HepG2 (cell line): ENCODE measurements around the gene PLXND1. TPM values are rescaled to one million over a fixed set of nuclear protein-coding genes. Genes with fewer than 3 reads are reported as not detected.

Experiments
- ATM ChIP-seq: fragments of 450-650 bp; IDR thresholded peaks from 2 replicates; pipeline ENCODE4 v1.7.1; 2017; ENCODE audit warnings: mild to moderate bottlenecking, borderline replicate concordance
- GATAD2A ChIP-seq: IDR thresholded peaks from 2 replicates; pipeline ENCODE4 v1.6.1; 2016
- ISL2 ChIP-seq: sonication (generic); formaldehyde crosslinking; IDR thresholded peaks from 2 replicates; pipeline ENCODE4 v1.5.0; 2020; ENCODE audit warnings: missing genetic modification reagents
- JARID2 ChIP-seq: sonication (generic); formaldehyde crosslinking; IDR thresholded peaks from 2 replicates; pipeline ENCODE4 v1.8.1; 2023; ENCODE audit warnings: missing genetic modification reagents, inconsistent platforms; ENCODE audit not compliant: insufficient replicate concordance
- PHF21A ChIP-seq: sonication (generic); formaldehyde crosslinking; IDR thresholded peaks from 2 replicates; pipeline ENCODE4 v1.5.0; 2020; ENCODE audit warnings: mild to moderate bottlenecking, missing genetic modification reagents
- POLR2A ChIP-seq, 2 experiments: IDR thresholded peaks; 2 replicates each; pipeline ENCODE4 v1.6.1; 2011; ENCODE audit warnings: low read depth in 2 of 2, low read length in 2 of 2, mild to moderate bottlenecking in 1 of 2, moderate library complexity in 1 of 2; ENCODE audit not compliant: insufficient read depth in 1 of 2
- PTBP1 ChIP-seq: fragments of 200-400 bp; formaldehyde crosslinking; IDR thresholded peaks from 2 replicates; pipeline ENCODE4 v1.6.1; 2018; ENCODE audit warnings: low read length, low read depth; ENCODE audit not compliant: poor library complexity, severe bottlenecking
- SYNCRIP ChIP-seq: fragments of 200-400 bp; formaldehyde crosslinking; IDR thresholded peaks from 2 replicates; pipeline ENCODE4 v1.6.1; 2018; ENCODE audit warnings: mild to moderate bottlenecking, low read depth, low read length; ENCODE audit not compliant: insufficient read depth
- TSC22D2 ChIP-seq: sonication (generic); formaldehyde crosslinking; IDR thresholded peaks from 2 replicates; pipeline ENCODE4 v1.5.1; 2020; ENCODE audit warnings: missing genetic modification reagents, mild to moderate bottlenecking, borderline replicate concordance
- ZBTB1 ChIP-seq: sonication (generic); formaldehyde crosslinking; IDR thresholded peaks from 2 replicates; pipeline ENCODE4 v1.4.0; 2020; ENCODE audit warnings: missing genetic modification reagents, borderline replicate concordance
- ZNF121 ChIP-seq: sonication (generic); formaldehyde crosslinking; IDR thresholded peaks from 2 replicates; pipeline ENCODE4 v1.5.0; 2020; ENCODE audit warnings: mild to moderate bottlenecking, missing genetic modification reagents
- ZNF224 ChIP-seq: sonication (generic); formaldehyde crosslinking; IDR thresholded peaks from 2 replicates; pipeline ENCODE4 v1.5.0; 2020; ENCODE audit warnings: mild to moderate bottlenecking, missing genetic modification reagents
- ZNF235 ChIP-seq: sonication (generic); formaldehyde crosslinking; IDR thresholded peaks from 2 replicates; pipeline ENCODE4 v1.8.1; 2023; ENCODE audit warnings: mild to moderate bottlenecking, missing genetic modification reagents, borderline replicate concordance
- ZNF432 ChIP-seq: sonication (generic); formaldehyde crosslinking; IDR thresholded peaks from 2 replicates; pipeline ENCODE4 v1.5.0; 2020; ENCODE audit warnings: missing genetic modification reagents, mild to moderate bottlenecking, borderline replicate concordance
- ZNF567 ChIP-seq: sonication (generic); formaldehyde crosslinking; IDR thresholded peaks from 2 replicates; pipeline ENCODE4 v1.8.1; 2023; ENCODE audit warnings: mild to moderate bottlenecking, missing genetic modification reagents, borderline replicate concordance
- ZNF605 ChIP-seq: sonication (generic); formaldehyde crosslinking; IDR thresholded peaks from 2 replicates; pipeline ENCODE4 v1.8.0; 2022; ENCODE audit warnings: mild to moderate bottlenecking, missing genetic modification reagents
- ZNF768 ChIP-seq: sonication (generic); formaldehyde crosslinking; IDR thresholded peaks from 2 replicates; pipeline ENCODE4 v1.4.0; 2020; ENCODE audit warnings: missing genetic modification reagents
- ZNF788 ChIP-seq: sonication (generic); formaldehyde crosslinking; IDR thresholded peaks from 2 replicates; pipeline ENCODE4 v1.5.0; 2020; ENCODE audit warnings: mild to moderate bottlenecking, missing genetic modification reagents, borderline replicate concordance
- polyA plus RNA-seq, 8 experiments: library from polyadenylated mRNA; depleted of rRNA in 3 of 8; stranded (reverse) in 7 of 8; unstranded in 1 of 8; fragments of >200 nt; fragmentation: Illumina TruSeq in 4 of 8; extraction: Trizol in 4 of 8; gene quantifications; 2 replicates each; pipeline versions ENCODE4 v1.2.1 to v1.2.3, GENCODE V29; 2011 to 2016; ENCODE audit warnings: low read depth in 4 of 8, missing spikeins in 1 of 8, mixed read lengths in 1 of 8; ENCODE audit not compliant: insufficient read depth in 1 of 8
- total RNA-seq, 5 experiments: library from RNA; depleted of rRNA; stranded (reverse); fragments of >200 nt; fragmentation: Illumina TruSeq; extraction: Trizol; gene quantifications; 2 replicates each; pipeline ENCODE4 v1.2.3, GENCODE V29; 2016; ENCODE audit warnings: low read depth in 1 of 5
- TF ChIP-seq, protein P1 (sequence below): sonication (generic); formaldehyde crosslinking; IDR thresholded peaks from 2 replicates; pipeline ENCODE4 v1.5.0; 2020; ENCODE audit warnings: mild to moderate bottlenecking, missing genetic modification reagents, borderline replicate concordance
- TF ChIP-seq, protein P2 (sequence below): sonication (generic); formaldehyde crosslinking; IDR thresholded peaks from 2 replicates; pipeline ENCODE4 v1.4.0; 2020; ENCODE audit warnings: missing genetic modification reagents; ENCODE audit errors: not compliant biosample characterization
- TF ChIP-seq, protein P3 (sequence below): sonication (generic); formaldehyde crosslinking; conservative IDR thresholded peaks from 2 replicates; pipeline ENCODE4 v1.4.0; 2020; ENCODE audit warnings: mild to moderate bottlenecking, missing genetic modification reagents, moderate library complexity
- TF ChIP-seq, protein P4 (sequence below): sonication (generic); formaldehyde crosslinking; conservative IDR thresholded peaks from 2 replicates; pipeline ENCODE4 v1.4.0; 2020; ENCODE audit warnings: missing genetic modification reagents
- TF ChIP-seq, protein P5 (sequence below): sonication (generic); formaldehyde crosslinking; IDR thresholded peaks from 2 replicates; pipeline ENCODE4 v1.4.0; 2020; ENCODE audit warnings: missing genetic modification reagents

Gene PLXND1
- total and polyA plus RNA-seq, 2 of the 13 experiments (the other 11 are each of a cell fraction or from before 2014, with no cell fraction given), result 15.9 to 42.0 TPM

DNA sequence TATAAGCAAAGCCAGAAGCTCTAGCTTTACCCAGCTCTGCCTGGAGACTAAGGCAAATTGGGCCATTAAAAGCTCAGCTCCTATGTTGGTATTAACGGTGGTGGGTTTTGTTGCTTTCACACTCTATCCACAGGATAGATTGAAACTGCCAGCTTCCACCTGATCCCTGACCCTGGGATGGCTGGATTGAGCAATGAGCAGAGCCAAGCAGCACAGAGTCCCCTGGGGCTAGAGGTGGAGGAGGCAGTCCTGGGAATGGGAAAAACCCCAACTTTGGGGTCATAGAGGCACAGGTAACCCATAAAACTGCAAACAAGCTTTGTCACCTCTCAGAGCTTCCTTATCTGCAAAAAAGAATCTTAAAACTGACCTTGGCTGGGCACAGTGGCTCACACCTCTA lies 71.4 kb downstream of the PLXND1 start (continued):
- TF ChIP-seq ZNF235 (CRISPR knock-in tag), result no peak
- TF ChIP-seq, protein P1, sequence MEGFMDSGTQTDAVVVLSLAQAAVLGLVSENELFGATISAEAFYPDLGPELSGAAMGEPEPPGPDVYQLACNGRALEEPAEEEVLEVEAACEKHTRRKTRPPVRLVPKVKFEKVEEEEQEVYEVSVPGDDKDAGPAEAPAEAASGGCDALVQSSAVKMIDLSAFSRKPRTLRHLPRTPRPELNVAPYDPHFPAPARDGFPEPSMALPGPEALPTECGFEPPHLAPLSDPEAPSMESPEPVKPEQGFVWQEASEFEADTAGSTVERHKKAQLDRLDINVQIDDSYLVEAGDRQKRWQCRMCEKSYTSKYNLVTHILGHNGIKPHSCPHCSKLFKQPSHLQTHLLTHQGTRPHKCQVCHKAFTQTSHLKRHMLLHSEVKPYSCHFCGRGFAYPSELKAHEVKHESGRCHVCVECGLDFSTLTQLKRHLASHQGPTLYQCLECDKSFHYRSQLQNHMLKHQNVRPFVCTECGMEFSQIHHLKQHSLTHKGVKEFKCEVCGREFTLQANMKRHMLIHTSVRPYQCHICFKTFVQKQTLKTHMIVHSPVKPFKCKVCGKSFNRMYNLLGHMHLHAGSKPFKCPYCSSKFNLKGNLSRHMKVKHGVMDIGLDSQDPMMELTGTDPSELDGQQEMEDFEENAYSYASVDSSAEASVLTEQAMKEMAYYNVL, result no peak
- no peak for TF ChIP-seq ZBTB1 (CRISPR knock-in tag)
- TF ChIP-seq SYNCRIP, result no peak
- TF ChIP-seq ZNF605, result no peak
- TF ChIP-seq ZNF121 (CRISPR knock-in tag), result no peak
- no peak for TF ChIP-seq ZNF788
- peak in 1 of 2 experiments; percentile 19; a peak in 1 of 4 replicates for TF ChIP-seq POLR2A (IDR thresholded peaks at IDR 0.05; ENCODE audit: insufficient read depth in 1 of 2, low read depth in 2 of 2, low read length in 2 of 2)
- TF ChIP-seq, protein P2, sequence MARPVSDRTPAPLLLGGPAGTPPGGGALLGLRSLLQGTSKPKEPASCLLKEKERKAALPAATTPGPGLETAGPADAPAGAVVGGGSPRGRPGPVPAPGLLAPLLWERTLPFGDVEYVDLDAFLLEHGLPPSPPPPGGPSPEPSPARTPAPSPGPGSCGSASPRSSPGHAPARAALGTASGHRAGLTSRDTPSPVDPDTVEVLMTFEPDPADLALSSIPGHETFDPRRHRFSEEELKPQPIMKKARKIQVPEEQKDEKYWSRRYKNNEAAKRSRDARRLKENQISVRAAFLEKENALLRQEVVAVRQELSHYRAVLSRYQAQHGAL (CRISPR knock-in tag), result no peak
- no peak for TF ChIP-seq ZNF432 (CRISPR knock-in tag)
- peak; percentile 19; the same call in 1 of the 2 replicates for TF ChIP-seq PHF21A (CRISPR knock-in tag)
- TF ChIP-seq TSC22D2 (CRISPR knock-in tag), result 0 out of 2 replicates have a peak, but pooled peaks have one; percentile 15
- TF ChIP-seq JARID2, result no peak
- no peak for TF ChIP-seq PTBP1
- TF ChIP-seq ISL2, result peak; percentile 39; the same call in 1 of the 2 replicates
- TF ChIP-seq, protein P3, sequence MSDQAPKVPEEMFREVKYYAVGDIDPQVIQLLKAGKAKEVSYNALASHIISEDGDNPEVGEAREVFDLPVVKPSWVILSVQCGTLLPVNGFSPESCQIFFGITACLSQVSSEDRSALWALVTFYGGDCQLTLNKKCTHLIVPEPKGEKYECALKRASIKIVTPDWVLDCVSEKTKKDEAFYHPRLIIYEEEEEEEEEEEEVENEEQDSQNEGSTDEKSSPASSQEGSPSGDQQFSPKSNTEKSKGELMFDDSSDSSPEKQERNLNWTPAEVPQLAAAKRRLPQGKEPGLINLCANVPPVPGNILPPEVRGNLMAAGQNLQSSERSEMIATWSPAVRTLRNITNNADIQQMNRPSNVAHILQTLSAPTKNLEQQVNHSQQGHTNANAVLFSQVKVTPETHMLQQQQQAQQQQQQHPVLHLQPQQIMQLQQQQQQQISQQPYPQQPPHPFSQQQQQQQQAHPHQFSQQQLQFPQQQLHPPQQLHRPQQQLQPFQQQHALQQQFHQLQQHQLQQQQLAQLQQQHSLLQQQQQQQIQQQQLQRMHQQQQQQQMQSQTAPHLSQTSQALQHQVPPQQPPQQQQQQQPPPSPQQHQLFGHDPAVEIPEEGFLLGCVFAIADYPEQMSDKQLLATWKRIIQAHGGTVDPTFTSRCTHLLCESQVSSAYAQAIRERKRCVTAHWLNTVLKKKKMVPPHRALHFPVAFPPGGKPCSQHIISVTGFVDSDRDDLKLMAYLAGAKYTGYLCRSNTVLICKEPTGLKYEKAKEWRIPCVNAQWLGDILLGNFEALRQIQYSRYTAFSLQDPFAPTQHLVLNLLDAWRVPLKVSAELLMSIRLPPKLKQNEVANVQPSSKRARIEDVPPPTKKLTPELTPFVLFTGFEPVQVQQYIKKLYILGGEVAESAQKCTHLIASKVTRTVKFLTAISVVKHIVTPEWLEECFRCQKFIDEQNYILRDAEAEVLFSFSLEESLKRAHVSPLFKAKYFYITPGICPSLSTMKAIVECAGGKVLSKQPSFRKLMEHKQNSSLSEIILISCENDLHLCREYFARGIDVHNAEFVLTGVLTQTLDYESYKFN (CRISPR knock-in tag), result peak; percentile 60; the same call in 1 of the 2 replicates
- no peak for TF ChIP-seq ZNF224 (CRISPR knock-in tag)
- no peak for TF ChIP-seq ZNF567 (CRISPR knock-in tag)
- TF ChIP-seq, protein P4, sequence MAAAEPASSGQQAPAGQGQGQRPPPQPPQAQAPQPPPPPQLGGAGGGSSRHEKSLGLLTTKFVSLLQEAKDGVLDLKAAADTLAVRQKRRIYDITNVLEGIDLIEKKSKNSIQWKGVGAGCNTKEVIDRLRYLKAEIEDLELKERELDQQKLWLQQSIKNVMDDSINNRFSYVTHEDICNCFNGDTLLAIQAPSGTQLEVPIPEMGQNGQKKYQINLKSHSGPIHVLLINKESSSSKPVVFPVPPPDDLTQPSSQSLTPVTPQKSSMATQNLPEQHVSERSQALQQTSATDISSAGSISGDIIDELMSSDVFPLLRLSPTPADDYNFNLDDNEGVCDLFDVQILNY, result no peak
- peak; percentile 70 for TF ChIP-seq GATAD2A (CRISPR knock-in tag)
- no peak for TF ChIP-seq ATM
- TF ChIP-seq, protein P5, sequence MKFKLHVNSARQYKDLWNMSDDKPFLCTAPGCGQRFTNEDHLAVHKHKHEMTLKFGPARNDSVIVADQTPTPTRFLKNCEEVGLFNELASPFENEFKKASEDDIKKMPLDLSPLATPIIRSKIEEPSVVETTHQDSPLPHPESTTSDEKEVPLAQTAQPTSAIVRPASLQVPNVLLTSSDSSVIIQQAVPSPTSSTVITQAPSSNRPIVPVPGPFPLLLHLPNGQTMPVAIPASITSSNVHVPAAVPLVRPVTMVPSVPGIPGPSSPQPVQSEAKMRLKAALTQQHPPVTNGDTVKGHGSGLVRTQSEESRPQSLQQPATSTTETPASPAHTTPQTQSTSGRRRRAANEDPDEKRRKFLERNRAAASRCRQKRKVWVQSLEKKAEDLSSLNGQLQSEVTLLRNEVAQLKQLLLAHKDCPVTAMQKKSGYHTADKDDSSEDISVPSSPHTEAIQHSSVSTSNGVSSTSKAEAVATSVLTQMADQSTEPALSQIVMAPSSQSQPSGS (CRISPR knock-in tag), result no peak
- no peak for TF ChIP-seq ZNF768 (CRISPR knock-in tag)
